ENCODE data around the gene SNAPC3.
"Not testable (repeated sequence)": the region's sequence is repeated elsewhere in the genome, so short reads cannot be mapped to it uniquely, and the experiment has no call there.

The SNAPC3 gene

GRCh38 chr9:15422372-15423230 is at the start of gene SNAPC3:
SNAPC3 (plus strand) TSS chr9:15422876; CDS start chr9:15422880, 4 bp downstream.
- DNase-seq = peak; percentile 99

GRCh38 chr9:15373881-15374280 is 48.8 kb upstream of the SNAPC3 start:
- no peak for DNase-seq

- no peak for DNase-seq
These were observed 48.4 kb upstream of the SNAPC3 start for GRCh38 chr9:15374310-15374709.

GRCh38 chr9:15374825-15375224 is 47.9 kb upstream of the SNAPC3 start:
- no peak for DNase-seq

DNA sequence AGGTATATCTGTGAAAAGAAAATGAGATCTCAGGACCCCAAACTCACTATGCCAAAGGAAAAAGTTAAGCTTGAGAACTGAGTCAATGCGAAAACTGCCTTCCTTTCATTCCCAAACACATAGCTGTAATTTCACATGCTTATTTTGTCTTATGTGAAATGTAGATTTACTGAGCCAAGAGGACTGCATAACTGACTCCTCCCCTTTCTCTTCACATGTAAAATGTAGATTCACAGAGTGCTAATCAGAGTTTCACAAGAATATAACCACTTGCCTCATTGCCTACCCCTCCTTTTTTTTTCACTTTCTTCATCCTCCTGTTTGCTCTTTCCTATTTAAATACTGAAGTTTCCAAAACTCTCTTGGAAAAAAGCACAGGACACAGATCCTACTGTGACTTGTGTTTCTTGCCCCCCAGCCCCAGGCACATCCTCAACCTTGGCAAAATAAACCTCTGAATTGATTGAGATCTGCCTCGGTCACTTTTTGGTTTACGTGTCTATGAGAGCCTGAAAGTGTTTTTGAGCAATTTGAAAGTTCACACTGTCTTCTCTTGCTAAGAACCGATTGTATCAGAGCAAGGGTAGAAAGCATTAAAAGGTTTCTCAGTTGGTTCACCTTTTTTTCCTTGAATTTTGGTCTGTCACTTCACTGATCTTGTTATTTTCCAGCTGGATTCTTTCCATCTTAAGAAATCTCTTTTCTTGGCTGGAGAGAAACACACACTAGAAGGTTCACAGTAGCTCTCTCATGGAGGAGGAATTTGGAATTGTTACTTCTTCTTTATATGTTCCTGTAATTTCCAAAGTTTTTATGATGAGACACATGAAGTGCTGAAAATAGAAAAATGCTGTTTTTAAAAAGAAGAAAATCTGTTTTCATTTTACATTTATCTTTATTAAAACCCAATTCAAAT is 44.8 kb upstream of the SNAPC3 start:
- DNase-seq = no peak

DNA sequence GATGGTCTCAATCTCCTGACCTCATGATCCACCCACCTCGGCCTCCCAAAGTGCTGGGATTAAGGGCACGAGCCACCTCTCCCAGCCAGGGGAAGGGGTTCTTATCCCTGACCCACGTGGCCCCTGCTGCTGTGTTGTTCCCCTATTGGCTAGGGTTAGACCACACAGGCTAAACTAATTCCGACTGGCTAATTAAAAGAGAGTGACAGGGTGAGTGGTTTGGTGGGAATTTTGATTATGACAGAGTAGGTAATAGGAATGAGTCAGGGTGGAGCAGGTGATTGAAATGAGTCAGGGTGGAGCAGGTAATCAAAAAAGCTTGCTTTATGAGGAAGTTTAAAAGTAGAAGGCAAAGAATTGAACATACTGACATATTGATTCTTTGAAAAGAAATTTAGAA is 43.4 kb upstream of the SNAPC3 start:
- not testable (repeated sequence) for DNase-seq

- DNase-seq = not testable (repeated sequence)
These were observed 42.8 kb upstream of the SNAPC3 start for GRCh38 chr9:15379888-15380287.

- DNase-seq = no peak
These were observed 41.2 kb upstream of the SNAPC3 start for GRCh38 chr9:15381491-15381890.

DNA sequence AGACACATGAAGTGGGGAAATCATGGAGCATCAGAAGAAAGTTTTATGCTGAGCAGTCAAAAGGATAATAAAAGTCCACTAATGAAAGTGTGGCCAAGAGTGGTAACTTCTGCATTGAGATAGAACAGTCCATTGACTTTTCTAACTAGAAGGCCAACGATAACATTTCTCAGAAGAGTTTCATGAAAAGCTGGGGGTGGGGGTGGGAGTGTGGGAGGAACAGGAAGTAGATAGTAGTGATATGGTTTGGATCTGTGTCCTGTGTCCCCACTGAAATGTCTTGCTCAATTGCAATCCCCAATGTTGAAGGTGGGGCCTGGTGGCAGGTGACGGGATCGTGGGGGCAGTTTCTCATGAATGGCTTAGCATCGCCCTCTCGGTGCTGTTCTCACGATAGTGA is 36.2 kb upstream of the SNAPC3 start:
- DNase-seq = no peak

DNA sequence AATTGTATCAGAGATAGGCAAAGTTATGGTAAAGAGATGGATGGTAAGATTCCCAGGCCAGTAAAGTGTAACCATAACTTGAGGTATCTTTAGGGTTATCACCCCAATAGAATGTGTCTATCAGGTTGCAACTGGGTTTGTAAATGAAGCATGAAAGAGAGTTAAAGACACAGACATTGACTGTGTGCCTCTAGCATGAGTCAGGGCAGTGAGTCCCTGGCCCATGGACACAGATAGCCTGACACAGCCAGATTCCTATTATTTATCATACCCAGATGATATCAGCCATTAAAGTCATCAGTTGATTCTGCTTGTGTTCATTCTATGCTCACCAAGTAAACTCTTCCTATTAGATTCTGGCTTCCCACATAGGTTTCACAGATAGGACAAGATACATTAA is 33.5 kb upstream of the SNAPC3 start:
- no peak for DNase-seq

DNA sequence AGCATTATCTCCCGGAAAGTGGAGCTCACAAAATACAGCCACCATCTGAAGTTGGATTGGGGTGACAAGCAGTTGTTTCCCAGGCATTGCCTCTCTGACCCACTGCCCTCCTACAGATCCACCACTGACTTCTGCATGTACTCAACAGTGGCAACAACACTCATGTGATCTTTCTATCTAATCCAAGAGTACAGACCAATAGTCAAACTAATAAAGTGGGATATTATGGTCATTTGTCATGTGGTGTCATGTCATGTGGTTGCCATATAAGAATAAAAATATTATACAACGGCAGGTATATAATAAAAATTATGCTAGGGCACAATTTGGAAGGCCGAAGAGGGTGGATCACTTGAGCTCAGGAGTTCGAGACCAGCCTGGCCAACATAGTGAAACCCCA is 33.0 kb upstream of the SNAPC3 start:
- no peak for DNase-seq

DNA sequence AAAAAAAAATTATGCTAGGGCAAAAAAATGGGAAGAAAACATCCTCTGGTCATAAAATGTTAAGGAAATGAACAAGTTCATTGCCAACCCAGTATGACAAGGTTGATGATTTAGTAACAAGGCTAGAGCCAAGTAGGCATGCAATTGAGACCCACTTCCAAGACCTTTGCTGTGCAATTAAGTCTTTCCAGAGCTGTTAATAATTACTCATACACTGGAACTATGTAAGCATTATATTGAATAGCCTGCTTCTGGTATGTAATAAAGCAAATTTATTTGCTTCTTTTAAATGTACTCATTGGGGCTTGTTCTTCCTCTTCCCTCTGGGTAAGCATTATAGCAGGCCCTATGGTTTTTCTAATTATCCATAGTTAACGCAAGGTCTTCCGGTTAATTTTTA is 32.5 kb upstream of the SNAPC3 start:
- no peak for DNase-seq

DNA sequence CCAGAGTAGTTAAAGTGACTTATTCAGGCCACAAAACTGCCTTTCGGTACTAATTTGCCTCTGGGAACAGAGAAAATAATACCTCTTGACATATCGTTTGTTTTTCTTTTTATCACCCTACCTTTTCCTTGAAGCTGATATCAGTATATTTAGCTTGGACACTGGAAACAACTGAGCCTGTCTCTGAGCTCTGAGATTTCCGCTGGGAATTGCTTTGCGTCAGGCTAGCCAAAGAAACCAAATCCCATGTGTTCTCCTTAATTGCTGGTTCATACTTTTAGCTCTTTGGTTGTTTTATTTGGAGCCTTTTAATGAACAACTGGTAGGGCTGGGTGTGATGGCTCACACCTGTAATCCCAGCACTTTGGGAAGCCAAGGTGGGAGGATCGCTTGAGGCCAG is 30.3 kb upstream of the SNAPC3 start:
- no peak for DNase-seq

DNA sequence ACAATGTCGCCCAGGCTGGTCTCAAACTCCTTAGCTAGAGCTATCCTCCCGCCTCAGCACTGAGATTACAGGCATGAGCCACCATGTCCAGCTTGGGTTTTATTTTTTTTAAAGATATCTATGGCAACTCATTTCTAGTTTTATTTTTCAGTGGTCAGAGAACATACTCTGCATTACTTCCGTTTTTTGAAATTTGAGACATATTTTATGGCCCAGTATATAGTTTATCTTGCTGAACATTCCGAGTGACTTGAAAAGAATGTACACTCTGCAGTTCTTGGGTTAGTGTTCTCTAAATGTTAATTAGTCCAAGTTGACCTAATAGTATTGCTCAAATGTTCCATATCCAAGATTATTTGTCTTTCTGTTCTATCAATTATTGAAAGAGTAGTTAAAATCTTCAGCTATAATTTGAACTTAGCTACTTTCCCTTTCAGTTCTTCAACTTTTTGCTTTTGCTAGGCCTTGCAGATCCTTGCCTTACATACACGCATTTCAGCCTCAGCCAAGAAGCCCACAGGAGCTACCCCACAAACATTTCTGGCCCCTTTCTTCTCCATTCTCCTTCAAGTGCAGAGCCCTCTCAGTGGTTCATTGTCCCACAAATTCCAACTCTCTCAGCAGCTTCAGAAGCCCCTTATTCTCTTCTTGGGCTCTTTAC is 22.3 kb upstream of the SNAPC3 start:
- DNase-seq = no peak

DNA sequence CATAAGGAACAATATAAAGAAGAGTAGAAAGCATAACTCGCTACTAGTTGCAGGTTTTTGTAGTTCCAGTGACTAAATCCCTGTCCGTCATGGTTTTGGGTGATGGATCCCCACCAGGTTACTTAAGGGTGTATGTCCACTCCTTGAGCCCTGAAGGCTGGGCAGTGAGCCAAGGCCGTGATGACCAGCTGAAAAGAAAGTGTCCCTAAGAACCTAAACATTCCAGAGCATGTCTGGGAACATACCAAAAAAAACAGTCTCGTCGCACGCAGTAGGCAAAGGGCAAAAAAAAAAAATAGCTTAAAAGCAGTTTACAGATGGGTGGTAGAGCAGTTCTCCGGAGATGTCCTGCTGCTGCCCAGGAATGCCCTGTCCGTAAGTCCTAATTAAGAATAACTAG is 21.4 kb upstream of the SNAPC3 start:
- DNase-seq = no peak

- DNase-seq = peak; percentile 26
These were observed 19.5 kb upstream of the SNAPC3 start for GRCh38 chr9:15403155-15403554.

- DNase-seq = no peak
These were observed 18.5 kb upstream of the SNAPC3 start for GRCh38 chr9:15404171-15404570.

- DNase-seq = no peak
These were observed 5.8 kb upstream of the SNAPC3 start for GRCh38 chr9:15416880-15417279.

DNA sequence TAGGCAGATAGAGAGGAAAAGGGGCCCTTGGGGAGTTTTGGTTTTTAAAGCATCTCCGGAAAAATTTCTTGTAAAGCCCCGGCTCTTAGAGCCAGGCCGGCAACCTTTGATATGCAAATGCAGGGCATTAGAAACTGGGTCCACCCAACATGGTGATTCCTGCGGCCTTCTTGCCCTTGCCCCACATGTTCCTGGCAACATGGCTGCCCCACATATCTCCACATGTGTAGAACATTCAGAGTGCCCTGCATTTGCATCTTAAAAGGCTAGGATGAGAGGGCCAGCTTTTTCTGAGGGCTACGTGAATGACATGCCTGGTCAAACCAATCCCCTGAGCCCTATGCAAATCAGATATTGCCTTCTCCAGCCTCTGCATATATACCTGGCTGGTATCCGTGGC is 5.0 kb upstream of the SNAPC3 start:
- DNase-seq = peak; percentile 34

- no peak for DNase-seq
These were observed 1.9 kb upstream of the SNAPC3 start for GRCh38 chr9:15420796-15421195.

DNA sequence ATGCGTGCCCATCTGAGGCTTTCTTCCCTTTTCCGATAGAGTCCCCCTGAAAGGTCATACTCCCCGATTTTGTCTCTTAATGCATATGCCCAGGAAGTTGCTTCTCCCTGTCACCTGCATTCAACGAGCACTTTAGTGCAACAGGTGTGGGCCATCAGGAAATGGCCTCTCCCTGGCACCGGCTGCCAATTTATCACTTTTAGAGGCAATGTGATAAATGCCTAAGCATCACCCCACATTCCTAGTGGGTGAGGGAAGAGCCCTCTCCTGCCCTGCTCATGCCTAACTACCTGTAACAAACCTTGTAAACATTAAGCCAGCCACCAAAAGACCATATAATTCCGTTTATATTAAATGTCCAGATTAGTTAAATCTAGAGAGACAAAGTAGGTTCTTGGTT is 1.1 kb upstream of the SNAPC3 start:
- no peak for DNase-seq

GRCh38 chr9:15421990-15422371 is 695 bp upstream of the SNAPC3 start:
- DNase-seq = peak; percentile 76

DNA sequence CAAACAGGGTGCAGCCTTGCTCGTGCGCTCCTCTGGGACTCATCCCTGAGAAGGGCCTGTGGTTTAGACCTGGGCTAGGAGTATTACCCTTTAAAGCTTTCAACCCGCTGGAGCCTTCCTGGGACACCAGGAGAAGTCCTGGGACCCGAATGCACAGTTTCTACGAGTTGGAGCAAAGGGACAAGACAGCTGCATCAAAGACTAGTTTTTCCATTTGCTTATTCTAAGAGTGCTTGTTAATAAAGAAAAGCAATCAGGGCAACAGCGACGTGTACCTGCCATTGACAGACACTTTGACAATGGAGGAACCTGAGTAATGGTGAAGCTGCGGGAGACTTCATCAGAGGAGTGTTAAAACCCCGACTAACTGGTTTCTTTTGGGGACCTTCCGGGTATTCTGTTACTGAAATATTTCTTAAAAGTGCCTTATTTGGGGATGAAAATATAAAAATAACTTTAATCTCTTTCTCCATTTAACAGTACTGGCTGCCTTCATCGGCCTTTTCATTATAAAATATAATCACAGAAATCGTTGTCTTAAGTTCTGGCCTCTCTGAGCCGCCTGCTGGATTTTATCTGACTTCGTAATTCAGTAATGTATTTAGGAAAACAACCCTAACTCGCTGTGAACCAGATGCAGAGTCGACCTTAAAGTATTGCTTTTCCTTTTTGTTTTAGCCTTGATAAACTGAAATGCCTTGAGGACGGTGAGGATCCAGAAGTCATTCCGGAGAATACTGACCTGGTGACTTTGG is 732 bp downstream of the SNAPC3 start:
- DNase-seq = peak; percentile 69

Measured in NCI-H526 treated with DMSO at 0.1 percent for 48 hours (cell line).